ENCODE results near the gene SCTR. TPM values are rescaled to one million over a fixed set of nuclear protein-coding genes. Genes with fewer than 3 reads are reported as not detected.

Gene SCTR
- total RNA-seq, 1 experiment from 2014 or later, result not detected

- H3F3A ChIP-seq (ENCODE audit: insufficient read depth, low read depth), result no peaks in the 10 kb centered on the region
- no peaks in the 10 kb centered on the region for H3K9me3 ChIP-seq (ENCODE audit: insufficient read depth, low read depth)
- no peak within 1 kb of the TSS for H3K27ac ChIP-seq
- H4K20me1 ChIP-seq (ENCODE audit: insufficient read depth), result no peaks in the 10 kb centered on the region
- H3K36me3 ChIP-seq (ENCODE audit: low read depth), result no peaks in the 10 kb centered on the region
- no peaks in the 10 kb centered on the region for H3K79me2 ChIP-seq (ENCODE audit: low read depth)
- peak within 1 kb of the TSS; percentile 76; the same call in 1 of the 2 replicates for H2AFZ ChIP-seq
- BruUV-seq (replicated peaks), result no TSS peak
- H3K4me3 ChIP-seq, result peak within 1 kb of the TSS; percentile 48
- ChIA-PET CTCF (no interaction called here), POLR2A (ENCODE audit: unreplicated experiment) (no interaction called here)
- H3K9me2 ChIP-seq (ENCODE audit: insufficient read depth), result no peaks in the 10 kb centered on the region
- TF ChIP-seq EZH2 (IDR thresholded peaks at IDR 0.05; ENCODE audit: low read depth), result no peak
- no peak for TF ChIP-seq CTCF (conservative IDR thresholded peaks at IDR 0.05)
- H3K4me1 ChIP-seq (replicated peaks; ENCODE audit: insufficient read depth), result no peaks in the 10 kb centered on the region
- peak within 1 kb of the TSS; percentile 70 for H3K4me2 ChIP-seq
- H3K27me3 ChIP-seq (ENCODE audit: insufficient read depth, low read depth), result peaks cover 68% of the 10 kb centered on the region
- peak in 1 of 2 experiments; percentile 47 for DNase-seq
- intact Hi-C loops (cut with micrococcal nuclease; ENCODE audit: unreplicated experiment), result no loop called here
These were observed 20.0 kb upstream of the SCTR start, which contains the start of gene CFAP221 for GRCh38 chr2:119544075-119544938. Gene CFAP221, plus strand, starts transcription at chr2:119544449. Its CDS starts 1,683 bp downstream, at chr2:119546132.

GRCh38 chr2:119541476-119541875 is 17.2 kb upstream of the SCTR start:
- intact Hi-C loops (cut with micrococcal nuclease; ENCODE audit: unreplicated experiment), result no loop called here
- ChIA-PET CTCF (no interaction called here), POLR2A (ENCODE audit: unreplicated experiment) (no interaction called here)
- no peaks in the 10 kb centered on the region for H4K20me1 ChIP-seq (ENCODE audit: insufficient read depth)
- H3K79me2 ChIP-seq (ENCODE audit: low read depth), result no peaks in the 10 kb centered on the region
- no peaks in the 10 kb centered on the region for H3K36me3 ChIP-seq (ENCODE audit: low read depth)
- H3K4me2 ChIP-seq, result no peak overlapping the region
- no TSS peak for BruUV-seq (replicated peaks)
- H3K9me3 ChIP-seq (ENCODE audit: insufficient read depth, low read depth), result no peaks in the 10 kb centered on the region
- no peak overlapping the region for H3K4me3 ChIP-seq
- no peaks in the 10 kb centered on the region for H3F3A ChIP-seq (ENCODE audit: insufficient read depth, low read depth)
- H3K27me3 ChIP-seq (ENCODE audit: insufficient read depth, low read depth), result peaks cover 58% of the 10 kb centered on the region
- H3K9me2 ChIP-seq (ENCODE audit: insufficient read depth), result no peaks in the 10 kb centered on the region
- TF ChIP-seq EZH2 (IDR thresholded peaks at IDR 0.05; ENCODE audit: low read depth) (no peak), CTCF (conservative IDR thresholded peaks at IDR 0.05) (no peak)
- no peak overlapping the region for H3K27ac ChIP-seq
- no peak overlapping the region for H2AFZ ChIP-seq
- no peaks in the 10 kb centered on the region for H3K4me1 ChIP-seq (replicated peaks; ENCODE audit: insufficient read depth)
- no peak for DNase-seq

- TF ChIP-seq CTCF (conservative IDR thresholded peaks at IDR 0.05), result no peak
- no peak for TF ChIP-seq EZH2 (IDR thresholded peaks at IDR 0.05; ENCODE audit: low read depth)
- intact Hi-C loops (cut with micrococcal nuclease; ENCODE audit: unreplicated experiment), result no loop called here
- ChIA-PET CTCF (no interaction called here), POLR2A (ENCODE audit: unreplicated experiment) (interaction anchor here (0.6 kb wide), 1 partner anchor 1174 kb away, joined by 3 read pairs; no protein-coding TSS in a partner anchor)
- H3K4me1 ChIP-seq (replicated peaks; ENCODE audit: insufficient read depth), result no peaks in the 10 kb centered on the region
- H3K9me3 ChIP-seq (ENCODE audit: insufficient read depth, low read depth), result peaks cover 4% of the 10 kb centered on the region; the same call in 1 of the 2 replicates
- H3K79me2 ChIP-seq (ENCODE audit: low read depth), result no peaks in the 10 kb centered on the region
- H3F3A ChIP-seq (ENCODE audit: insufficient read depth, low read depth), result no peaks in the 10 kb centered on the region
- no peaks in the 10 kb centered on the region for H3K9me2 ChIP-seq (ENCODE audit: insufficient read depth)
- H3K4me3 ChIP-seq, result no peak overlapping the region
- no TSS peak for BruUV-seq (replicated peaks)
- H2AFZ ChIP-seq, result no peak overlapping the region
- no peaks in the 10 kb centered on the region for H3K36me3 ChIP-seq (ENCODE audit: low read depth)
- DNase-seq, result no peak
- no peaks in the 10 kb centered on the region for H4K20me1 ChIP-seq (ENCODE audit: insufficient read depth)
- H3K27me3 ChIP-seq (ENCODE audit: insufficient read depth, low read depth), result peaks cover 22% of the 10 kb centered on the region
- H3K4me2 ChIP-seq, result no peak overlapping the region
- no peak overlapping the region for H3K27ac ChIP-seq
These were observed 13.5 kb upstream of the SCTR start for GRCh38 chr2:119537792-119538191.

All from PC-9 (cell line).